BJ (cell line): ENCODE data around the gene LRRC30. TPM values are rescaled to one million over a fixed set of nuclear protein-coding genes. Genes with fewer than 3 reads are reported as not detected.

Source experiments
- CTCF ChIA-PET: fragments of 350-600 bp; formaldehyde crosslinking; extraction: SDS; loops from one replicate; lab custom pipeline; 2021; ENCODE audit warnings: antibody characterized with exemption, inconsistent platforms; lab: Yijun Ruan, JAX
- POLR2A ChIA-PET: fragments of 300-600 bp; sonication (Branson Sonifier 250); formaldehyde crosslinking; extraction: SDS; loops from one replicate; lab custom pipeline; 2021; ENCODE audit warnings: antibody characterized with exemption; lab: Charles Lee
- DNase-seq: peaks from one replicate; pipeline ENCODE4 v3.0.0-alpha.2; 2011; ENCODE audit warnings: low read depth
- H3K27me3 ChIP-seq: 2 replicates; pipeline ENCODE4 v1.6.0; 2011; ENCODE audit warnings: low read length; ENCODE audit not compliant: control insufficient read depth, insufficient read depth
- H3K36me3 ChIP-seq: 2 replicates; pipeline ENCODE4 v1.5.1; 2011; ENCODE audit warnings: low read length; ENCODE audit not compliant: control insufficient read depth, insufficient read depth
- H3K4me3 ChIP-seq: 2 replicates; pipeline ENCODE4 v1.5.1; 2011; ENCODE audit warnings: low read depth, mild to moderate bottlenecking, control low read depth, low read length
- CTCF ChIP-seq: IDR thresholded peaks from 2 replicates; pipeline ENCODE4 v1.5.1; 2011; ENCODE audit warnings: low read depth, mild to moderate bottlenecking, control low read depth, inconsistent platforms, low read length, moderate library complexity; ENCODE audit not compliant: insufficient read depth
- polyA plus RNA-seq: library from polyadenylated mRNA; depleted of rRNA; stranded (reverse); fragments of >200 nt; gene quantifications from 2 replicates; pipeline ENCODE4 v1.2.3, GENCODE V29; 2011

The LRRC30 gene
- polyA plus RNA-seq, 1 experiment = not detected

DNA sequence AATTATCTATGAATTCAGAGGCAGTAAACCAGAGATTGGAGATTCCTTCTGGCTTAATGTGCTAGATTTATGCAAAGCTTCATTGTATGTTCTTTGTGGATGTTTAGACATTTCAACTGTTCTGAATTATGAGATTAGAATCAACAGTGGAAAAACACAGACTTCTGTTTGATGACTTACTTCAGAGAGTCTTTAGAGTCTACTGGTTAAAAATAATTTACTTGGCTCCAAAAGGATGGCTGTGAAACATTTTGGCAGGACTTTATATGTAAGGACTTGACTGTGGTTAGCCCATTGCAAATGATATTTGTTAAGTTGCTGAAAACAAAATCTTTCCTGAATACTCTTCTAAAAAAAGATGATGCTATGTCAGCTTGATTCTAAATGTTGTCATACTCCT is 25.5 kb upstream of the LRRC30 start:
- no peak for TF ChIP-seq CTCF
- no peaks in the 10 kb centered on the region for H3K27me3 ChIP-seq
- no peak overlapping the region for H3K4me3 ChIP-seq
- CTCF ChIA-PET = no interaction called here
- H3K36me3 ChIP-seq = no peaks in the 10 kb centered on the region
- no peak for DNase-seq
- POLR2A ChIA-PET = no interaction called here

GRCh38 chr18:7206217-7206616 is 24.7 kb upstream of the LRRC30 start:
- POLR2A ChIA-PET = interaction anchor here (0.6 kb wide), 1 partner anchor 1145 kb away, joined by 3 read pairs; no protein-coding TSS in a partner anchor
- CTCF ChIA-PET = no interaction called here
- no peak for TF ChIP-seq CTCF
- Histone ChIP-seq H3K36me3 (no peaks in the 10 kb centered on the region), H3K4me3 (no peak overlapping the region), H3K27me3 (no peaks in the 10 kb centered on the region)
- no peak for DNase-seq

- POLR2A ChIA-PET = no interaction called here
- TF ChIP-seq CTCF = no peak
- no peaks in the 10 kb centered on the region for H3K36me3 ChIP-seq
- H3K4me3 ChIP-seq = no peak overlapping the region
- CTCF ChIA-PET = no interaction called here
- H3K27me3 ChIP-seq = no peaks in the 10 kb centered on the region
- no peak for DNase-seq
Observed at GRCh38 chr18:7207366-7207915, 23.4 kb upstream of the LRRC30 start.

DNA sequence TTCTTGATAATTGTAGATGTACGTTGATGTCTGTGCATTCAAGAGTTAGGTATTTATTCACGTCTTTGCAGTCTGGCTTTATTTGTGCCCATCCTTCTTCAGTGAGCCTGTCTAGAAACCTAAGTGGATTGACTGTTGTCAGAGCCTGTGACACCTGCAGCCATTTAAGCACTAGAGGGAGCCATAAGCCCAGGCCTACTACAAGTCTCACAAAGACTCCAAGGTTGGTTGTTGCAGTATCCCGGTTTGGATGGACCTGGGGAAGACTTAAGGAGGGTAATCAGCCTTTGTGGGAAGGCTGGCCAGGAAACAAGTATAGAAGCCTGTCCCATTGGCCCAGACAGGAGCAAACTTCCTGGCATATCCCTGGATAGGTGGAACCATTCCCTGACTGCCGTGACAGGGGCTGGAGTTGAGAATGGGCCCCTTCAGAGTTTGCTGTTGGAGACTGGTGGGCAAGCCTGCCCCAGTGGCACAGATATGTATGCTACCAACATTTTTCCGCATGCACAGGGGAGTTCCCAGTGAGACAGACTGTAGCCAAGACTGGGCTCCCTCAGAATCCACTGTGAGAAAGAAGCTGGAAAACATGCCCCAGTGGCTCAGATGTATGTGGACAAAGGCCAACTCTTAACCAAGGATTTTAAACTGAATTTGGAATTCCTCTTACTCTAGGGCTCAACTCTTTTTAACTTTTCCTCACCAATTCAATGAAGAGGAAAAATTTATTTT is 9.3 kb upstream of the LRRC30 start:
- POLR2A ChIA-PET = no interaction called here
- CTCF ChIA-PET = interaction anchor here (0.7 to 1.9 kb wide), 9 partner anchors 9 to 1296 kb away, joined by 3 to 8 read pairs (median 3); no protein-coding TSS in a partner anchor
- DNase-seq = peak; percentile 5
- peak; percentile 88 for TF ChIP-seq CTCF
- Histone ChIP-seq H3K36me3 (no peaks in the 10 kb centered on the region), H3K4me3 (no peak overlapping the region), H3K27me3 (0 out of 2 replicates have a peak, but pooled peaks cover 2% of the 10 kb centered on the region)

DNA sequence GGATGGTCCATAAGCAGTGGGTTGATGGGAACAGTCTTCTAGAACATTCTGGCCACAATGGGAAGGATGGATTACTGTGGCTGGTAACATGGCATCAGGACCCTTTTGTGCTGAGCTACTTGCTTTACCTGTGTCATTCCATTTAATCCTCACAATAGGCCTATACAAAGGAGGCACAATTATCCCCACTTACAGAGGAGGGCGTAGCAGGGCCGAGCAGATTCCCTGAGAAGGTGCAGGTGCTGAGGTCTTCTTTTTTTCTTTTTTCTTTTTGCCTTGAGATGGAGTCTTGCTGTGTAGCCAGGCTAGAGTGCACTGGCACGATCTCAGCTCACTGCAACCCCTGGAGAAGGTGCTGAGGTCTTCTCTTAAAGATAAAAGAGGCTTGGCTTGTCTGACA is 6.7 kb upstream of the LRRC30 start:
- POLR2A ChIA-PET = no interaction called here
- DNase-seq = no peak
- Histone ChIP-seq H3K4me3 (no peak overlapping the region), H3K36me3 (no peaks in the 10 kb centered on the region), H3K27me3 (0 out of 2 replicates have a peak, but pooled peaks cover 2% of the 10 kb centered on the region)
- CTCF ChIA-PET = no interaction called here
- TF ChIP-seq CTCF = no peak
